Right forelimb (tissue), 1 donor: Measurements from ENCODE around the gene TPP1.

Experiments used
- DNase-seq: peaks from one replicate; pipeline ENCODE4 v3.0.0-alpha.2; 2018

Gene TPP1

GRCh38 chr11:6619004-6619745 lies at the start of gene TPP1:
Gene TPP1 (minus strand): TSS chr11:6619422. CDS start chr11:6619400, 22 bp downstream.
- DNase-seq: peak; percentile 92

- no peak for DNase-seq
Measured at GRCh38 chr11:6667733-6668374, 48.6 kb upstream of the TPP1 start.

DNA sequence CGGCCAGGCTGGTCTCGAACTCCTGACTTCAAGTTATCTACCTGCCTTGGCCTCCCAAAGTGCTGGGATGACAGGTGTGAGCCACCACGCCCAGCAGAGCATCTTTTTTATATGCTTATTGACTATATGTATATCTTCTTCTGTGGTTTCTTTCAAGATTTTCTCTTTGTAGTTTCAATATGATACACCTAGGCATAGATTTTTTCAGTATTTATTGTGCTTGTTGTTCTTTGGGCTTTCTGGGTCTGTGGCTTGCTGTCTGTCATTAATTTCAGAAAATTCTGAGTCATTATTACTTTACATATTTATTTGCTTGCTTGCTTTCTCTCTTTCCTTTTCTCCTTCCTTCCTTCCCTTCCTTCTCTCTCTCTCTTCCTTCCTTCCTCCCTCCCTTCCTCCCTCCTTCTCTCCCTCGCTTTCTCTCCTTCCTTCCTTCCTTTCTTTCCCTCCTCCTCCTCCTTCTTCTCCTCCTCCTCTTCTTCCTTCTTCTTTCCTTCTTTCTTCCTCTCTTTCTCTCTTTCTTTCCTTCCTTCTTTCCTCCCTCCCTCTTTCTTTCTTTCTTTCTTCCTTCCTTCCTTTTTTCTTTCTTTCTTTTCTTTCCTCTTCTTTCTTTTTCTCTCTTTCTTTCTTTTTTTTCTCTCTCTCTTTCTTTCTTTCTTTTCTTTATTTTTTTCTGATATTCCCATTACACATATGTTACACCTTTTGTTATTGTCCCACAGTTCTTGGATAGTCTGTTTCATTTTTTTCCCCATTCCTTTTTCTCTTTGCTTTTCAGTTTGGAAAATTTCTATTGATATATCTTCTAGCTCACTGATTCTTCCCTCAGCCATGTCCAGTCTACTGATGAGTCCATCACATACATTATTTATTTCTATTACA lies 47.3 kb upstream of the TPP1 start:
- no peak for DNase-seq

DNA sequence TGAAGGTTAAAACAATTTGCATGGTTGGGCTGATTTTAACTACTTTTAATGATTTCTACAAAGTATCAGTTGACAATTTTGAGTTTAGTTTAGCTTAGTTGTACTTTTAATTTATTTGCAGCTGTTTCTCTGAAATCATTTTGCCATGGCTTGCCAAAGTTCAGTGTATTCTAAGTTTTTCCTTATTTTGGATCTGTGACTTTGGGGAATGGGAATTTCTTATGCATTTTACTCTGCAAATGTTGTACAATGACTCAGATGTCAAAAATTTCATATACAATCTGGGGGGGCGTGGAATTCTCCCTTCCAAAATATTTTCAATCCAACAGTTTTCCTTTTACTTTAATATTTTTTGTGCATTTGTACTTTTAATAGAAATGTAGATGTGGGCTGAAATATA lies 45.3 kb upstream of the TPP1 start:
- DNase-seq: no peak

DNA sequence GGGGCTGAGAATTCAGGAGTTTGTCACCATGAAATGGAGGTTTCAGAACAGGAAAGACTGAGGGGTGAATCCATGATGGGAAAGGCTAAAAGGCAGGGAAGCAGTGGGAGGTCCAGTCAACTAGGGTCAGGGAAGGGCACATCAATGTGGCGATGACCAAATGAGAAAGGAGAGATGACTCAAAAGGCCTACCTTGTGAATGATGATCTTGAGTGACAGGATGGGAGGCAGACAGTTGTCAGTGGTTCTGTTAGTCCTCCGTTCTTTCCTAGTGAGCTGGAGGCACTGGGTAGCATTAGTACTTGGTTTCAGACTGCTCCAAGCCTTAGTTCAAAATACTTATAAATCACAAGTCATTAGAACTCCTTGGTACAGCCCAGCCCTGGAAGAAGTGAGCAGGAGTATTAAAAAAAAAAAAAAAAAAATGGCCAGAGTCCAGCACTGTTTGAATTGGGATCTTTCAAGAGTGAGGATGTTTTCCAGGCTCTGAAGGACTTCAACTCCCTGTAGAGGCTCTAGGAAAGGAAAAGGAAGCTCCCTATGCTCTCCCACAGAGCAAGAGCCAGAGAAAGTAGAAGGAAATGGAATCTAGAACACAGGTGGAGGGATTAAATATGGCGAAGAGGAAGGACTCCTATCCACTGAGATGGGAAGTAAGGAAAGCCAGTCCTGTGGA lies 44.7 kb upstream of the TPP1 start:
- DNase-seq: no peak

DNA sequence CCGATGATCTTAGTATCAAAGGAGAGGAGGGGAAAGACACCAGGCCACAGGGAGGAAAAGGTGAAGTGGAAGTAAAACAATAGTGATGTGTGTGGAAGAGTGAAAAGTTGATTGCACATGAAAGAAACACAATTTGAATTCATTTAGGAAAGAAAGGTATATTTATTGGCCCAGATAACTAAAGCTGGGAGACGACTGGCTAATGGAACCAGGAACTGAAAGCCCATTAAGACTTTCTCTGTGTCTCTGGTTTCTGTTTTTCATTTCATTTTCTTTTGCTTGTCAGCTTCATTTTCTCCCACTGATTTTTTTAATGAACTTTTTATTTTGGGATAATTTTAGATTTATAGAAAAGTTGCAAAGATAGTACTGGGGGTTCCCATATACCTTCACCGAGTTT lies 41.5 kb upstream of the TPP1 start:
- DNase-seq: no peak

GRCh38 chr11:6658647-6659046 lies 39.4 kb upstream of the TPP1 start:
- no peak for DNase-seq

- DNase-seq: no peak
Measured at GRCh38 chr11:6657346-6657745, 38.1 kb upstream of the TPP1 start.

DNA sequence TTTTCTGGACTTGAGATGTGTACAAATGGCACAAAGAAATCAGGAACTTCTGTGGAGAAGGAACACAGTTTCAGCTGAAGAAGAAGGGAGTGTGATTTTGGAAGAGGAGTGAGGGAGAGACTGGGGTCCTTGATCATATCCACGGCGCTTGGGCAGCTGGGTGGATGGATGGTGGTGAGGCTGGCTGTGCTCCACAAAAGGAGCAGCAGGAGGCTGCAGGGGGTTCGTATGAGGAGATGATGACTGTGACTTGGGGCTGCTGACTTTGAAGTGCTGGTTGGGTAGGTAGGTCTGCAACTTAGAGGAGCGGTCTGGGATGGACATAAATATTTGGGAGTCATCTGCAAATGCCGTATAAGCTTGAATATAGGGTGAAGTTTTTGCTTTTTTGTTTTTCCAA lies 37.7 kb upstream of the TPP1 start:
- no peak for DNase-seq

GRCh38 chr11:6656584-6656915 lies 37.3 kb upstream of the TPP1 start:
- DNase-seq: no peak

DNA sequence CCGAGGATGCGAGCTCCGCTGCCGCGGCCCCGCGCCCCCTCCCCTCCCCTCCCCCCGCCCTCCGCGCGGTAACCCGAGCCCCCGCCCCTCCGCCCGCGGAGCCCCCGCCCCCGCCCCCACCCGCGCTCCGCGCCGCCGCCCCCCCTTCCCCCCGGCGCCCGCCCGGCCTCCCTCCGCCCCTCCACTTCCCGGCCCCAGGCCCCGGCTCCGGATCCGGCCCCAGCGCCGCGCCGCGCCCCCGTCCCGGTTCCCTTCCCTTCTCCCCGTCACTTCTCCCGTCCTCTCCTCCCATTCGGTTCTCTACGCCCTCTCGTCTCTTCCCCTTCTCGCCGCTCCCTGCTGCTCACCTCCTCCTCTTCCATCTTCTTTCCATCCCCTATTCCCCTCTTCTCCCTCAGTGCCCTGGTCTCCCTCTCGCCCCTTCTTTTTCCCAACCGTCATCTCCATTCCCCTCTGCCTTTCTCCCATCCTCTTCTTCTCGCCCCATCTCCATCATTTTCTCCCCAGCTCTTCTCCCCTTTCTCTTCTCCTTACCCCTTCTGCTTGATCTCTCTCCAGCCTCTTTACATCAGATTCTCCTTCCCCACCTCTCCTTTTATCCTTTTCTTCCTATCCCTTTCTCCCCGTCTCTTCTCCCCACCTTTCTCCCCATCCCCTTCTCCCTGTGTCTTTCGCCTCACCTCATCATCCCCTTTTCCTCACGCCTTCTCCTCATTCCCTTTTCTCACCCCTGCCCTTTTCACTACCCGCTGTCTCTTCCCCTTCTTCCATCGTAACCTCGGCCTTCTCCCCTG lies 36.8 kb upstream of the TPP1 start, which contains the start of gene DCHS1:
DCHS1 (minus strand) TSS at position 20 of the 794 bp plus-strand sequence. CDS start 14,196 bp downstream, outside the sequence.
- peak; percentile 86 for DNase-seq

- DNase-seq: peak; percentile 65
Measured at GRCh38 chr11:6655020-6655789, 36.0 kb upstream of the TPP1 start.

DNA sequence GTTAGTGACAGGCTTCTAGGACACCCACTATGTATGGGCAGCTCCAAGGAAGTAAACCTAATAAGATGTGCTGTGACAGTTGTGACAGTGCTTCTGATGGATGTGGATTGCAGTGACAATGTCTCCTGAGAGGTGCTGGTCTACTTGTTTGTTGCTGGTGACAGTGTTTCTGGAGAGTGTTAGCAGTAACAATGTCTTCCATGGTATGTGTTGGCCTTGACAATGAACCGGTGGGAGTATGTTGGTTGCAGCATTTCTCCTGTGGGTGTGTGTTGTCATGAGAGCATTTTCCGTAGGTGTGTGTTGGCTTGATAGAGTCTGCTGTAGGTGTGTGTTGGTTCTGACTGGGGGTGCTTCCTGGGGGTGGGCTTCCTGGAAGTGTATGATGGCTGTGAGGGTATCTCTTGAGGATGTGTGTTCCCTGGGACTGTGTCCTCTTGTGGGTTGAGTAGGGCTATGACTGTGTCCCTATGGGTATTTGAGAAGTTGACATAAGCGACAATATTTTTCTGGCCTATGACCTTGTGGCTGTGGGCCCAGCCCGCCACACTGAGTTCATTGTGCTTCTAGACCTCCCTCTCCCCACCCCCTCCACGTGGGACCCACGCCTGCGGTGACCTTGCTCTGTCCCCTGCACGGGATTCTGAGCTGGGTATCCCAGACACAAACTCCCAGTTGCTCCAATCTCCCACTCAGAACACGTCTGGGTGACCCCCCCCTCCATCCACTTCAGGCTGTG lies 35.2 kb upstream of the TPP1 start:
- no peak for DNase-seq

- no peak for DNase-seq
Measured at GRCh38 chr11:6653656-6654055, 34.4 kb upstream of the TPP1 start.

- no peak for DNase-seq
Measured at GRCh38 chr11:6653097-6653496, 33.9 kb upstream of the TPP1 start.

- no peak for DNase-seq
Measured at GRCh38 chr11:6652182-6652581, 33.0 kb upstream of the TPP1 start.

DNA sequence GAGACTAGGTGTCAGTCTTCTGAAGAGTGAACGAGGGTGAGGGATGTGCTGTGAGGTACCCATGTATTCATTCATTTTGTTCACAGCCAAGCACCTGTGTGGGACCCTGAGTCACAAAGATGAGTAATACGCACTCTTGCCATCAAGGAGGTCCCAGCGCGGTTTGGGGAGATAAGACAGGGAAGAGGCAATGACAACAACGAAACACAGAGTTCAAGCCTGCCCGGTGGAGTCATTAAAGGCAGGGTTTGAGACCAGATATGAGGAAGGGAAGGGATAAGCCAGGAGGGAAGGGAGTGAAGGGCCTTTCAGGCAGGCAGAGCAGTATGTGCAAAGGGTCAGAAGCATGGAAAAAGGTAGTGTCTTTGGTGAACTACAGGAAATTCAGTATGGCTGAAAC lies 31.8 kb upstream of the TPP1 start:
- DNase-seq: no peak

- no peak for DNase-seq
Measured at GRCh38 chr11:6650104-6650503, 30.9 kb upstream of the TPP1 start.

GRCh38 chr11:6648501-6648900 lies 29.3 kb upstream of the TPP1 start:
- no peak for DNase-seq

DNA sequence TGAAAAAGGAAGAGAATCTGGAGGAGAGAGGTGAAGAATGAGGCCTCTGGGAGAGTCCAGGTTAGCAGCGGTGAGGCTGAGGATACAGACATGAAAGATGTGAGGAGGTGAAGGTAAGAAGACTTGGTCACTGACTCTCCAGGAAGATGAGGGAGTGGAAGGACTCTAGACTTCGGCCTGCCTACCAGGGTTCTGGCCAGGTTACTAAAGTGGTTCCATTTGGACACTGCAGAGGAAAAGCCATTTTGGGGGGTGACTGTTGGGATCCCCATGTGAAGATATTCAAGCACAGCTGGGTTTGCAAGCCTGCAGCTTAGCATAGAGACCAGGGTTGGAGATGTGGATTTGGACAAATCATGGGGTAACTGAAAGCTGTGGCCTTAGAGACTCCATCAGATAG lies 28.6 kb upstream of the TPP1 start:
- DNase-seq: no peak
